ENCODE data around the gene ICAM4.
"Not testable (repeated sequence)": the region's sequence is repeated elsewhere in the genome, so short reads cannot be mapped to it uniquely, and the experiment has no call there.

ICAM4 gene

GRCh38 chr19:10286803-10287737, at the start of gene ICAM4:
Gene ICAM4 (plus strand): TSS chr19:10286955. CDS start chr19:10287013, 58 bp downstream.
- peak; percentile 73 to 86 for DNase-seq

- no peak for DNase-seq
Measured at GRCh38 chr19:10237702-10238101, 49.1 kb upstream of the ICAM4 start.

DNA sequence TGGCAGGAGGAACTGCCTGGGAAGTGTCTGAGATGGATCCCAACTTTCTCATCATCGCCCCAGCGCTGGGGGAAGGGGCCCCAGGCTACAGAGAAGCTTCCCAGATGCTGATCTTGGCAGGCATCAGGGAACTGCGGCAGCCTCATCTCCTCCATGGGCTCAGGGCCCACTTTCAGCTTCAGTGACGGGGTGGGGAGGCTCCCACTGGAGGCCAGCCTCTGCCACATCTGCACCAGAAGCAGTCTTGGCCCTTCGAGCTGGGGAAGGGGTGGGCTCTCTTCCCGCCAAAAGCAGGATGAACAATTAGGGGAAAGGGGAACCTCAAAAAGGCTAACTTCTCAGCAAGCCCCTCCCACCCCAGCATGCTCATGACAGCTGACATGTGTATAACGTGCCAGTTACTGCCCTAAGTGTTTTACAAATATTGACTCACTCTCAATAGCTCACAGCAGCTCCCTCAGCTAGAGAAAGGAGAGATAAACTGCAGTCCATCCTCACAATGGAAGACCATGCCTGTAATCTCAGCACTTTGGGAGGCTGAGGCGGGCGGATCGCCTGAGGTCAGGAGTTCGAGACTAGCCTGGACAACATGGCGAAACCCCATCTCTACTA, 48.5 kb upstream of the ICAM4 start:
- no peak for DNase-seq

GRCh38 chr19:10241826-10242449, 44.8 kb upstream of the ICAM4 start:
- not testable (repeated sequence) for DNase-seq

DNA sequence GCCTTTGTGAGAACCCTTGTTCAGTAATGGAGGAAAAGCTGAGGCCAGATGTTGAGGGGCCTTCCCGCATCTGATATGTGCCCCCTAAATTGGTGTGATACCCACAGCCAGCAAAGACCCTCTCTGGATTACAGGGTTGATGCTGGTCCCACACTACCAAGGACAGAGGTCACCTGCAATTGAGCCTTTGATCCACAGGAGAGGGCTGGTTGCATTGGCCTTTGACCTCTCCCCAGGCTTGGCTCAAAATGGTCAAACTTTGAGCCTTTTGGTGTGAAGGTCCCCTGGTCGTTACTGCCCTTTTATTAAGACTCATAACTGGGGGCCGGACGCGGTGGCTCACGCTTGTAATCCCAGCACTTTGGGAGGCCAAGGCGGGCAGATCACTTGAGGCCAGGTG, 43.1 kb upstream of the ICAM4 start:
- DNase-seq: no peak

DNA sequence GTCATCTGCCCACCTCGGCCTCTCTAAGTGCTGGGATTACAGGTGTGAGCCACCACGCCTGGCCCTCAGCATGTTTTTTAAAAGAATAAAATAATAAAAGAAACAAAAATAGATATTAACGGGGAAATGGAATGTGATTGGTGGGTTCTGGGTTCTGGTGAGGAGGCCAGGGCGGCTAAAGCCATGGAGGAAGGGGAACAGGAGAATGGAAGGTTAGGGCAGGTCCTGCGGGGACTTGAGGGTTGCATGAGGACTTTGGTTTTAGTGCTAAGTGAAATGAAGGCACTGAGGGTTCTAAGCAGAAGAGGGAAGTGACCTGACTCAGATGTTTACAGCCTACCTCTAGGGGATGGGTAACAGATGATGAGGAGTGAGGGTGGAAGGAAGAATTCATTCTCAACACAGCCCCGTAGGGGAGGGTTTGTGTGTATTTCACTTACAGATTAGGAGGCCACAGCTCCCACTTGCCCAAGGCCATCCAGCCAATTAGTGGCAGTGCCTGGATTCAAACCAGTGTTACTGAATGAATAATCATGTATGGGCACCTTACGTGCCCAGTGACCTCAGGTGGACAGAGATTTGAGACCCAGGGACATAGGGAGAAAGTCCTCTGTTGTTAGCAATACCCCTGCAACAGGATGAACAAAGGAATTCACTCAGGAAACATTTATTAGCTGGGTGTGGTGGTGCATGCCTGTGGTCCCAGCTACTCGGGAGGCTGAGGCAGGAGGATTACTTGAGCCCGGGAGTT, 41.4 kb upstream of the ICAM4 start:
- no peak for DNase-seq

GRCh38 chr19:10246511-10246910, 40.2 kb upstream of the ICAM4 start:
- no peak for DNase-seq

GRCh38 chr19:10251792-10252694, 34.7 kb upstream of the ICAM4 start, which contains the start of gene MRPL4:
Gene MRPL4 (plus strand): TSS chr19:10252214. CDS start chr19:10252254, 40 bp downstream.
- peak; percentile 97 to 99 for DNase-seq

DNA sequence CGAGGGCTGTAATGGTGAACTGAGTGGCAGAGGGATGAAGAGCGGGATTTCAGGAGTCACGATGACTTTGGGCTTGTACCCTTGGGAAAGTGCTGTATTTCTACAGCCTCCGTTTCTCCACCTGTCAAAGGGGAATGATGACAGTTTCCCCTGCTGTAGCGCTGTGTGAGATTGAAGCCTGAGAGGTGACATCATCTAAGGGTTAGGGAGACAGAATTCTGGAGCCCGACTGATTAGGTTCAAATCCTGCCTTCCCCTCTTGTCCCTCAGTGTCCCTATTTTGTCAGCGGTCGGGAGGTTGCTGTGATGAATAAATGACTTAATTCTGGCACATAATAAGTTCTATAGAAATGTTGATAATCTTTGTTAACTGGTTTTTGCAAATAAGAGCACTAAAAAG, 34.0 kb upstream of the ICAM4 start:
- DNase-seq: no peak

- no peak for DNase-seq
Measured at GRCh38 chr19:10254244-10254643, 32.5 kb upstream of the ICAM4 start.

GRCh38 chr19:10255358-10255757, 31.4 kb upstream of the ICAM4 start:
- DNase-seq: no peak

- no peak for DNase-seq
Measured at GRCh38 chr19:10256551-10256950, 30.2 kb upstream of the ICAM4 start.

GRCh38 chr19:10256970-10257615, 29.7 kb upstream of the ICAM4 start:
- DNase-seq: no peak

GRCh38 chr19:10258080-10258710, 28.6 kb upstream of the ICAM4 start:
- DNase-seq: no peak

DNA sequence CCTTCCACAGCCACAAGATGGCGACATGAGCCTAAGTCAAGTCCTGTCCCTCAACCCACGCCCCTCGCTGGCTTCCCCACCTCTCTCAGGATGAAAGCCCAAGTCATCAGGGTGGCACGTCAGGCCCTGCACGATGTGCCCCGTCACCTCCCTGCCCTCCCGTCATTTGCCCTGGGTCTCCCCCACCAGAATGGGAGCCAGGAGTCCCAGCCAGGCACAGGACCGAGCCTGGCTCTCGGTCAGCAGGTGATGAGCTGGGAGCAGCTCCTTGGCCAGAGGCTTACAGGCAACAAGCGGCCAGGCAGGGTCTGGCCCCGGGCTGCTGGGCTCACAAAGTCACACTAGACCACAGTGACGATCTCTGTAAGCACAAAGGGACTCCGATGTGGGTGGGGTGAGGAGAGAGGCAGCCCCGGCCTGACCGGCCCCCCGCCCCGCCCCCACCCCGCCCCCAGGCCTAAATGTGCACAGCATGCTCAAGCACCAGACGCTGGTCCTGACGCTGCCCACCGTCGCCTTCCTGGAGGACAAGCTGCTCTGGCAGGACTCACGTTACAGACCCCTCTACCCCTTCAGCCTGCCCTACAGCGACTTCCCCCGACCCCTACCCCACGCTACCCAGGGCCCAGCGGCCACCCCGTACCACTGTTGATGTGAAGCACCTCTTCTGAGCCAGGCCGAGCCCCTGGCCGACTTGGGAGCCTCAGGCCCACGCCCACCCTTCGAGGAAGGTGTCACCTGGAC, 27.4 kb upstream of the ICAM4 start:
- DNase-seq: peak; percentile 91 to 95

DNA sequence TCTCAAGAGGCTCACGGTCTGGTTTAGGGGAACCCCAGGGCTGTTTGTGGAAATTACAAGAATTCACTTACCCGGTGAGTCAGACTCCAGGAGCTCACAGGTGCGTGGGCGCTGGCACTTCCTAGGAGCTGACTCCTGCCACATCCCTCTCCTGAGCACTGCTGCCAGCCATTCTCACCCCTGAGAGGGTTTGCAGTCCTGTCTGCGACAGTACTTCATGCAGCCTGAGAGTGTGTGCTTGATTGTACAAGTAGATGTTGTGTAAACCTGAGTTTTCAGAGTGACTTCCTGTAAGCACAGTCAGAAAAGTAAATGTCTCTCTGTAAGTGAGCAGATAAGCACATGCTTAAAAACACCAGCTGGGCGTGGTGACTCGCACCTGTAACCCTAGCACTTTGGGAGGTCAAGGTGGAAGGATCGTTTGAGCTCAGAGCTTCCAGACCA, 26.6 kb upstream of the ICAM4 start:
- DNase-seq: peak in 1 of 2 donors; percentile 83

- no peak for DNase-seq
Measured at GRCh38 chr19:10262771-10263170, 24.0 kb upstream of the ICAM4 start.

GRCh38 chr19:10266706-10267105, 20.0 kb upstream of the ICAM4 start:
- no peak for DNase-seq

GRCh38 chr19:10268071-10268470, 18.7 kb upstream of the ICAM4 start:
- DNase-seq: no peak

Measured in inflammatory macrophage treated with lipopolysaccharide for 1 hour (primary cell).